Measurements from ENCODE around the gene INHBA. TPM values are rescaled to one million over a fixed set of nuclear protein-coding genes. Genes with fewer than 3 reads are reported as not detected.

Gene INHBA
- total RNA-seq (under 1 TPM in 2 of 5 donors, not detected in 3; 0.09 to 0.16 TPM), total RNA-seq (0 to 2.7 (median 0.07) reads per million in 29 experiments)
- total RNA-seq (2013), result not detected

GRCh38 chr7:41702635-41703371 lies at the start of gene INHBA:
Gene INHBA (minus strand): TSS chr7:41703090. CDS start chr7:41700374, 2,716 bp downstream.
- ChIA-PET CTCF (no interaction called here), POLR2A (no interaction called here)
- Histone ChIP-seq H3K4me1 (ENCODE audit: control insufficient read depth in 1 of 2, extremely low read depth in 1 of 2, insufficient read depth in 2 of 2, low read length in 2 of 2) (peaks cover 0 to 19% of the 10 kb centered on the region in 2 experiments), H3K36me3 (ENCODE audit: control insufficient read depth in 2 of 2, extremely low read depth in 1 of 2, insufficient read depth in 1 of 2, low read length in 1 of 2) (no peaks in the 10 kb centered on the region), H3K4me3 (ENCODE audit: control insufficient read depth in 1 of 2, extremely low read depth in 1 of 2, low read length in 1 of 2) (no peak within 1 kb of the TSS), H3K27ac (ENCODE audit: low read length) (no peak within 1 kb of the TSS), H3K9me3 (no peaks in the 10 kb centered on the region), H3K27me3 (replicated peaks in 1 of 2; ENCODE audit: control insufficient read depth in 2 of 2, extremely low read depth in 1 of 2, insufficient read depth in 2 of 2, low read length in 1 of 2) (peaks cover 0 to 42% of the 10 kb centered on the region in 2 experiments)
- no peak for ATAC-seq (replicated peaks in 1 of 4)
- DNase-seq, result no peak
- Mint-ChIP-seq H3K4me1 (peaks cover 17 to 26% (median 22%) of the 10 kb centered on the region in 3 donors), H3K27me3 (peaks cover 50 to 56% of the 10 kb centered on the region in 2 donors), H3K36me3 (no peaks in the 10 kb centered on the region), H3K4me3 (peak within 1 kb of the TSS in 1 of 3 donors; percentile 82), H3K9me3 (no peaks in the 10 kb centered on the region), H3K27ac (no peak within 1 kb of the TSS)
- WGBS (ENCODE audit: insufficient coverage), result no CpG with 5 or more reads among the region's 3 CpGs

GRCh38 chr7:41752615-41753014 lies 49.7 kb upstream of the INHBA start:
- no peak overlapping the region for H3K4me3 ChIP-seq (ENCODE audit: control insufficient read depth in 1 of 2, extremely low read depth in 1 of 2, low read length in 1 of 2)
- POLR2A ChIA-PET, result interaction anchor here in 1 of 2 donors (0.6 kb wide), 1 partner anchor 41 kb away, joined by 3 read pairs; no protein-coding TSS in a partner anchor

GRCh38 chr7:41750661-41751540 lies 48.0 kb upstream of the INHBA start:
- Mint-ChIP-seq H3K4me3 (no peak overlapping the region), H3K27me3 (no peaks in the 10 kb centered on the region), H3K4me1 (no peaks in the 10 kb centered on the region), H3K27ac (no peak overlapping the region), H3K36me3 (no peaks in the 10 kb centered on the region), H3K9me3 (peaks cover 2 to 11% (median 4%) of the 10 kb centered on the region in 3 donors)
- ChIA-PET POLR2A (no interaction called here), CTCF (no interaction called here)
- DNase-seq (no peak), ATAC-seq (replicated peaks in 1 of 4) (no peak)
- Histone ChIP-seq H3K27me3 (replicated peaks in 1 of 2; ENCODE audit: control insufficient read depth in 2 of 2, extremely low read depth in 1 of 2, insufficient read depth in 2 of 2, low read length in 1 of 2) (no peaks in the 10 kb centered on the region), H3K4me1 (ENCODE audit: control insufficient read depth in 1 of 2, extremely low read depth in 1 of 2, insufficient read depth in 2 of 2, low read length in 2 of 2) (no peaks in the 10 kb centered on the region), H3K9me3 (no peaks in the 10 kb centered on the region), H3K36me3 (ENCODE audit: control insufficient read depth in 2 of 2, extremely low read depth in 1 of 2, insufficient read depth in 1 of 2, low read length in 1 of 2) (no peaks in the 10 kb centered on the region), H3K27ac (ENCODE audit: low read length) (no peak overlapping the region), H3K4me3 (ENCODE audit: control insufficient read depth in 1 of 2, extremely low read depth in 1 of 2, low read length in 1 of 2) (no peak overlapping the region)
- no CpG with 5 or more reads among the region's 1 CpG for WGBS (ENCODE audit: insufficient coverage)

More at GRCh38 chr7:41752615-41753014, 49.7 kb upstream of the INHBA start:
- Mint-ChIP-seq H3K27ac (no peak overlapping the region), H3K27me3 (no peaks in the 10 kb centered on the region), H3K36me3 (no peaks in the 10 kb centered on the region), H3K4me1 (no peaks in the 10 kb centered on the region), H3K4me3 (no peak overlapping the region), H3K9me3 (peaks cover 4 to 11% (median 8%) of the 10 kb centered on the region in 3 donors)
- no peaks in the 10 kb centered on the region for H3K36me3 ChIP-seq (ENCODE audit: control insufficient read depth in 2 of 2, extremely low read depth in 1 of 2, insufficient read depth in 1 of 2, low read length in 1 of 2)
- H3K27ac ChIP-seq (ENCODE audit: low read length), result no peak overlapping the region
- WGBS (ENCODE audit: insufficient coverage), result 85% methylated on average over 1 of the region's 2 CpGs
- H3K27me3 ChIP-seq (replicated peaks in 1 of 2; ENCODE audit: control insufficient read depth in 2 of 2, extremely low read depth in 1 of 2, insufficient read depth in 2 of 2, low read length in 1 of 2), result no peaks in the 10 kb centered on the region
- CTCF ChIA-PET, result no interaction called here
- no peak for DNase-seq
- H3K4me1 ChIP-seq (ENCODE audit: control insufficient read depth in 1 of 2, extremely low read depth in 1 of 2, insufficient read depth in 2 of 2, low read length in 2 of 2), result no peaks in the 10 kb centered on the region
- H3K9me3 ChIP-seq, result no peaks in the 10 kb centered on the region
- no peak for ATAC-seq (replicated peaks in 1 of 4)

GRCh38 chr7:41747961-41748360 lies 45.1 kb upstream of the INHBA start:
- no peak overlapping the region for H3K4me3 ChIP-seq (ENCODE audit: control insufficient read depth in 1 of 2, extremely low read depth in 1 of 2, low read length in 1 of 2)
- peaks cover 0 to 6% of the 10 kb centered on the region in 2 donors for H3K27me3 Mint-ChIP-seq

GRCh38 chr7:41745451-41745850 lies 42.6 kb upstream of the INHBA start:
- no peak for DNase-seq
- H3K27ac Mint-ChIP-seq, result no peak overlapping the region
- H3K36me3 Mint-ChIP-seq, result no peaks in the 10 kb centered on the region
- H3K9me3 Mint-ChIP-seq, result peaks cover 12 to 30% (median 17%) of the 10 kb centered on the region in 3 donors
- ATAC-seq (replicated peaks in 1 of 4), result no peak
- no peaks in the 10 kb centered on the region for H3K9me3 ChIP-seq
- H3K27ac ChIP-seq (ENCODE audit: low read length), result no peak overlapping the region
- no peaks in the 10 kb centered on the region for H3K27me3 ChIP-seq (replicated peaks in 1 of 2; ENCODE audit: control insufficient read depth in 2 of 2, extremely low read depth in 1 of 2, insufficient read depth in 2 of 2, low read length in 1 of 2)
- H3K4me1 Mint-ChIP-seq, result no peaks in the 10 kb centered on the region
- H3K27me3 Mint-ChIP-seq, result peaks cover 0 to 6% of the 10 kb centered on the region in 2 donors
- H3K4me3 ChIP-seq (ENCODE audit: control insufficient read depth in 1 of 2, extremely low read depth in 1 of 2, low read length in 1 of 2), result no peak overlapping the region
- no peaks in the 10 kb centered on the region for H3K4me1 ChIP-seq (ENCODE audit: control insufficient read depth in 1 of 2, extremely low read depth in 1 of 2, insufficient read depth in 2 of 2, low read length in 2 of 2)
- ChIA-PET POLR2A (no interaction called here), CTCF (no interaction called here)
- no peaks in the 10 kb centered on the region for H3K36me3 ChIP-seq (ENCODE audit: control insufficient read depth in 2 of 2, extremely low read depth in 1 of 2, insufficient read depth in 1 of 2, low read length in 1 of 2)
- H3K4me3 Mint-ChIP-seq, result no peak overlapping the region

More at GRCh38 chr7:41747961-41748360, 45.1 kb upstream of the INHBA start:
- no peak overlapping the region for H3K27ac Mint-ChIP-seq
- H3K36me3 Mint-ChIP-seq, result no peaks in the 10 kb centered on the region
- Histone ChIP-seq H3K9me3 (no peaks in the 10 kb centered on the region), H3K27ac (ENCODE audit: low read length) (no peak overlapping the region), H3K27me3 (replicated peaks in 1 of 2; ENCODE audit: control insufficient read depth in 2 of 2, extremely low read depth in 1 of 2, insufficient read depth in 2 of 2, low read length in 1 of 2) (no peaks in the 10 kb centered on the region), H3K36me3 (ENCODE audit: control insufficient read depth in 2 of 2, extremely low read depth in 1 of 2, insufficient read depth in 1 of 2, low read length in 1 of 2) (no peaks in the 10 kb centered on the region), H3K4me1 (ENCODE audit: control insufficient read depth in 1 of 2, extremely low read depth in 1 of 2, insufficient read depth in 2 of 2, low read length in 2 of 2) (no peaks in the 10 kb centered on the region)
- no peak overlapping the region for H3K4me3 Mint-ChIP-seq
- H3K4me1 Mint-ChIP-seq, result no peaks in the 10 kb centered on the region
- ChIA-PET CTCF (no interaction called here), POLR2A (no interaction called here)
- peaks cover 4 to 13% (median 10%) of the 10 kb centered on the region in 3 donors for H3K9me3 Mint-ChIP-seq
- DNase-seq (no peak), ATAC-seq (replicated peaks in 1 of 4) (no peak)

GRCh38 chr7:41744161-41744560 lies 41.3 kb upstream of the INHBA start:
- Histone ChIP-seq H3K9me3 (no peaks in the 10 kb centered on the region), H3K36me3 (ENCODE audit: control insufficient read depth in 2 of 2, extremely low read depth in 1 of 2, insufficient read depth in 1 of 2, low read length in 1 of 2) (no peaks in the 10 kb centered on the region), H3K27ac (ENCODE audit: low read length) (no peak overlapping the region), H3K4me3 (ENCODE audit: control insufficient read depth in 1 of 2, extremely low read depth in 1 of 2, low read length in 1 of 2) (no peak overlapping the region), H3K27me3 (replicated peaks in 1 of 2; ENCODE audit: control insufficient read depth in 2 of 2, extremely low read depth in 1 of 2, insufficient read depth in 2 of 2, low read length in 1 of 2) (no peaks in the 10 kb centered on the region), H3K4me1 (ENCODE audit: control insufficient read depth in 1 of 2, extremely low read depth in 1 of 2, insufficient read depth in 2 of 2, low read length in 2 of 2) (no peaks in the 10 kb centered on the region)
- Mint-ChIP-seq H3K27ac (no peak overlapping the region), H3K9me3 (peaks cover 12 to 30% (median 17%) of the 10 kb centered on the region in 3 donors), H3K36me3 (no peaks in the 10 kb centered on the region), H3K4me1 (no peaks in the 10 kb centered on the region), H3K4me3 (no peak overlapping the region), H3K27me3 (peaks cover 0 to 6% of the 10 kb centered on the region in 2 donors)
- ChIA-PET CTCF (no interaction called here), POLR2A (no interaction called here)
- no CpG with 5 or more reads among the region's 4 CpGs for WGBS (ENCODE audit: insufficient coverage)
- DNase-seq (no peak), ATAC-seq (replicated peaks in 1 of 4) (no peak)

All from T-cell (primary cell).